Suprapubic skin (tissue), 3 donors: ENCODE measurements around the gene ELAPOR1.

Experiments
- POLR2AphosphoS5 ChIP-seq, 3 donors: sonication (generic); formaldehyde crosslinking; IDR thresholded peaks; one replicate each; pipeline ENCODE4 v1.6.1; 2017; ENCODE audit warnings: antibody characterized with exemption in 3 of 3
- TF ChIP-seq, protein P1 (sequence below), 2 donors: fragments of 200-600 bp in 1 of 2; fragments of 450-650 bp in 1 of 2; sonication (generic) in 1 of 2; IDR thresholded peaks; one replicate each; pipeline ENCODE4 v1.5.1; 2016 to 2019; ENCODE audit warnings: antibody characterized with exemption in 2 of 2, mild to moderate bottlenecking in 1 of 2, moderate library complexity in 1 of 2

DNA sequence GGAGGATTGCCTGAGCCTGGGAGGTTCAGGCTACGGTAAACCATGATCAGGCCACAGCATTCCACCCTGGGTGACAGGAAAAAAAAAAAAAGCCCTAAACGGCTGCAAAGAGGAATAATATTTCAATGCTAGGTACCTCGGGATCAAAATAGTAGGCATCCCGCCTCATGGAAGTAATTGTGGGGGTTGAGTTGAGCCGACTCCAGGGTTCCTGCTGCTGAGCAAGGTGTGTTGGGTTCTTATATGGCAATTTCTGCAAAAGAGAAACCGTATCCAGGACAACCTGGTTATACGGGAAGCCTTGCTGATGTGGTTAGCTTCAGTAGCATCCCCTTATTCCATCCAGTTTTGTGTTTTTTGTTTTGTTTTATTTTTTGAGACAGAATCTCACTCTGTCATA is 6.1 kb upstream of the ELAPOR1 start:
- TF ChIP-seq, protein P1, sequence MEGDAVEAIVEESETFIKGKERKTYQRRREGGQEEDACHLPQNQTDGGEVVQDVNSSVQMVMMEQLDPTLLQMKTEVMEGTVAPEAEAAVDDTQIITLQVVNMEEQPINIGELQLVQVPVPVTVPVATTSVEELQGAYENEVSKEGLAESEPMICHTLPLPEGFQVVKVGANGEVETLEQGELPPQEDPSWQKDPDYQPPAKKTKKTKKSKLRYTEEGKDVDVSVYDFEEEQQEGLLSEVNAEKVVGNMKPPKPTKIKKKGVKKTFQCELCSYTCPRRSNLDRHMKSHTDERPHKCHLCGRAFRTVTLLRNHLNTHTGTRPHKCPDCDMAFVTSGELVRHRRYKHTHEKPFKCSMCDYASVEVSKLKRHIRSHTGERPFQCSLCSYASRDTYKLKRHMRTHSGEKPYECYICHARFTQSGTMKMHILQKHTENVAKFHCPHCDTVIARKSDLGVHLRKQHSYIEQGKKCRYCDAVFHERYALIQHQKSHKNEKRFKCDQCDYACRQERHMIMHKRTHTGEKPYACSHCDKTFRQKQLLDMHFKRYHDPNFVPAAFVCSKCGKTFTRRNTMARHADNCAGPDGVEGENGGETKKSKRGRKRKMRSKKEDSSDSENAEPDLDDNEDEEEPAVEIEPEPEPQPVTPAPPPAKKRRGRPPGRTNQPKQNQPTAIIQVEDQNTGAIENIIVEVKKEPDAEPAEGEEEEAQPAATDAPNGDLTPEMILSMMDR (IDR thresholded peaks at IDR 0.05): no peak
- no peak for TF ChIP-seq POLR2AphosphoS5 (IDR thresholded peaks at IDR 0.05)
